ENCODE measurements around the gene METTL17. TPM values are rescaled to one million over a fixed set of nuclear protein-coding genes. Genes with fewer than 3 reads are reported as not detected.
A peak's percentile ranks its signal among the peaks of the same experiment; 100 is the strongest.
"Not testable (repeated sequence)": the region's sequence is repeated elsewhere in the genome, so short reads cannot be mapped to it uniquely, and the experiment has no call there.

Gene METTL17
- total RNA-seq, 2 donors from 2014 or later: 28.9 to 37.8 TPM

- H3K36me3 ChIP-seq: peaks cover 27% of the 10 kb centered on the region
Observed at GRCh38 chr14:20999591-20999990, 9.8 kb downstream of the METTL17 start.

GRCh38 chr14:21001218-21001617 lies 11.4 kb downstream of the METTL17 start:
- DNase-seq (ENCODE audit: low spot score): no peak
- H3K4me3 ChIP-seq: no peak overlapping the region
- H3K27me3 ChIP-seq: no peaks in the 10 kb centered on the region
- H3K4me1 ChIP-seq: no peaks in the 10 kb centered on the region
- peaks cover 10% of the 10 kb centered on the region for H3K36me3 ChIP-seq
- TF ChIP-seq CTCF (IDR thresholded peaks at IDR 0.05): no peak
- H3K27ac ChIP-seq: no peak overlapping the region
- no peaks in the 10 kb centered on the region for H3K9me3 ChIP-seq

More at GRCh38 chr14:20999591-20999990, 9.8 kb downstream of the METTL17 start:
- Histone ChIP-seq H3K9me3 (no peaks in the 10 kb centered on the region), H3K27me3 (no peaks in the 10 kb centered on the region), H3K4me3 (no peak overlapping the region), H3K27ac (no peak overlapping the region), H3K4me1 (no peaks in the 10 kb centered on the region)
- no peak for DNase-seq (ENCODE audit: low spot score)
- no peak for TF ChIP-seq CTCF (IDR thresholded peaks at IDR 0.05)

GRCh38 chr14:21003788-21004346 lies 14.1 kb downstream of the METTL17 start:
- TF ChIP-seq CTCF (IDR thresholded peaks at IDR 0.05): no peak
- H3K27me3 ChIP-seq: no peaks in the 10 kb centered on the region
- no peaks in the 10 kb centered on the region for H3K4me1 ChIP-seq
- no peaks in the 10 kb centered on the region for H3K36me3 ChIP-seq
- no peak for DNase-seq (ENCODE audit: low spot score)
- peak overlapping the region; percentile 32 to 46 for H3K4me3 ChIP-seq
- H3K27ac ChIP-seq: peak overlapping the region; percentile 62 to 70
- no peaks in the 10 kb centered on the region for H3K9me3 ChIP-seq

GRCh38 chr14:21009721-21010120 lies 19.9 kb downstream of the METTL17 start:
- H3K36me3 ChIP-seq; H3K4me3 ChIP-seq; H3K27me3 ChIP-seq; H3K9me3 ChIP-seq; H3K4me1 ChIP-seq; DNase-seq (ENCODE audit: low spot score); H3K27ac ChIP-seq: not testable (repeated sequence)

- H3K4me1 ChIP-seq: peaks cover 0 to 5% of the 10 kb centered on the region in 2 donors
- TF ChIP-seq CTCF (IDR thresholded peaks at IDR 0.05): no peak
- DNase-seq (ENCODE audit: low spot score): no peak
Observed at GRCh38 chr14:21011136-21011535, 21.4 kb downstream of the METTL17 start.

GRCh38 chr14:21014761-21015190 lies 25.0 kb downstream of the METTL17 start:
- H3K9me3 ChIP-seq: no peaks in the 10 kb centered on the region
- no peak overlapping the region for H3K4me3 ChIP-seq
- TF ChIP-seq CTCF (IDR thresholded peaks at IDR 0.05): peak; percentile 81 to 95
- peak overlapping the region in 1 of 2 donors; percentile 13 for H3K27ac ChIP-seq
- H3K27me3 ChIP-seq: no peaks in the 10 kb centered on the region
- DNase-seq (ENCODE audit: low spot score): peak; percentile 92
- H3K4me1 ChIP-seq: peaks cover 0 to 5% of the 10 kb centered on the region in 2 donors
- H3K36me3 ChIP-seq: peaks cover 34% of the 10 kb centered on the region

More at GRCh38 chr14:21011136-21011535, 21.4 kb downstream of the METTL17 start:
- no peaks in the 10 kb centered on the region for H3K9me3 ChIP-seq
- no peak overlapping the region for H3K4me3 ChIP-seq
- no peaks in the 10 kb centered on the region for H3K27me3 ChIP-seq
- no peak overlapping the region for H3K27ac ChIP-seq
- no peaks in the 10 kb centered on the region for H3K36me3 ChIP-seq
